ENCODE measurements around the gene PPP2R5C. TPM values are rescaled to one million over a fixed set of nuclear protein-coding genes. Genes with fewer than 3 reads are reported as not detected.

Gene PPP2R5C
- total and polyA plus RNA-seq, 2 experiments from 2014 or later = 60.4 to 84.9 TPM

DNA sequence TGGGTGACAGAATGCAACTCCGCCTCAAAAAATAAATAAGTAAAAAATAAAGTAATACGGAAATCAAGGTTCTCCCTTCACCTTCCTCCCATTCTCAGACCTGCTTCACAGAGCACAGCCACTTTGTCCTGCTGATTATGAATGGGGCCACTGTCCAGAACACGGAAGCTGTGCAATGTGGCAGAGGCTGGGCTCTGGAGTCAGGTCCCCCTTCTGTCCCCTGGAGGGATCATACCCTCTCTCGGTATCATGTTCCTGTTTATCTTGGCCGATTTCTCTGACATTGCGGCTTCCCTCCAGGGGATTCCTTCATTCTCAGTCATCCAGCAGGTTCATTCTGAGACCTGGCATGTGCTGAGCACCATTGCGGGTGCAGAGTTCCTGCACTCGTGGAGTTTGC lies 11.3 kb downstream of the PPP2R5C start:
- H3K27ac ChIP-seq = no peak overlapping the region
- H3K36me3 ChIP-seq = no peaks in the 10 kb centered on the region
- DNase-seq (ENCODE audit: low read depth in 1 of 2, low spot score in 1 of 2) = no peak
- no peaks in the 10 kb centered on the region for H3K9me3 ChIP-seq (ENCODE audit: low read depth)
- TF ChIP-seq, protein P1, sequence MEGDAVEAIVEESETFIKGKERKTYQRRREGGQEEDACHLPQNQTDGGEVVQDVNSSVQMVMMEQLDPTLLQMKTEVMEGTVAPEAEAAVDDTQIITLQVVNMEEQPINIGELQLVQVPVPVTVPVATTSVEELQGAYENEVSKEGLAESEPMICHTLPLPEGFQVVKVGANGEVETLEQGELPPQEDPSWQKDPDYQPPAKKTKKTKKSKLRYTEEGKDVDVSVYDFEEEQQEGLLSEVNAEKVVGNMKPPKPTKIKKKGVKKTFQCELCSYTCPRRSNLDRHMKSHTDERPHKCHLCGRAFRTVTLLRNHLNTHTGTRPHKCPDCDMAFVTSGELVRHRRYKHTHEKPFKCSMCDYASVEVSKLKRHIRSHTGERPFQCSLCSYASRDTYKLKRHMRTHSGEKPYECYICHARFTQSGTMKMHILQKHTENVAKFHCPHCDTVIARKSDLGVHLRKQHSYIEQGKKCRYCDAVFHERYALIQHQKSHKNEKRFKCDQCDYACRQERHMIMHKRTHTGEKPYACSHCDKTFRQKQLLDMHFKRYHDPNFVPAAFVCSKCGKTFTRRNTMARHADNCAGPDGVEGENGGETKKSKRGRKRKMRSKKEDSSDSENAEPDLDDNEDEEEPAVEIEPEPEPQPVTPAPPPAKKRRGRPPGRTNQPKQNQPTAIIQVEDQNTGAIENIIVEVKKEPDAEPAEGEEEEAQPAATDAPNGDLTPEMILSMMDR (IDR thresholded peaks at IDR 0.05; ENCODE audit: low read depth, low read length) = no peak
- H3K4me1 ChIP-seq (ENCODE audit: low read depth) = peaks cover 5% of the 10 kb centered on the region
- H3K4me3 ChIP-seq = no peak overlapping the region
- H3K27me3 ChIP-seq = peaks cover 20% of the 10 kb centered on the region

DNA sequence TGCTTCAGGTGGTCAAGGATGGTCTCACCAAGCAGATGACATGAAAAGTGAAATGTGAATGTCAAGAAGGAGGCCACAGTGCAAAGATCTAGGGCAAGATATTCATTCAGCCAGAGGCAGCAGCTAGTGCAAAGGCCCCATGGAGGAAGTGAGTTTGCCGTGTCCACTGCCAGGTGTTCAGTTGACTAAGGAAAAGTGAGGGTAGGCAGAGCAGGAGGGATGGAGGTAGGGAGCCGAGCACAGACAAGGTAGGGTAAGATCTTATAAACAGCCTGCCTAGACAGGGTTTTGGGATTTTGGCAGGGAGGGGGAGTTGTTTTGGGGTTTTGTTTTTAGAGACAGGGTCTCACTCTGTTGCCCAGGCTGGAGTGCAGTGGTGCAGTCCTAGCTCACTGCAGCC lies 11.9 kb downstream of the PPP2R5C start:
- Histone ChIP-seq H3K4me3 (no peak overlapping the region), H3K36me3 (no peaks in the 10 kb centered on the region), H3K27me3 (peaks cover 23% of the 10 kb centered on the region), H3K4me1 (ENCODE audit: low read depth) (peaks cover 5% of the 10 kb centered on the region), H3K27ac (no peak overlapping the region), H3K9me3 (ENCODE audit: low read depth) (no peaks in the 10 kb centered on the region)
- no peak for DNase-seq (ENCODE audit: low read depth in 1 of 2, low spot score in 1 of 2)
- TF ChIP-seq, protein P1 (IDR thresholded peaks at IDR 0.05; ENCODE audit: low read depth, low read length) = no peak

DNA sequence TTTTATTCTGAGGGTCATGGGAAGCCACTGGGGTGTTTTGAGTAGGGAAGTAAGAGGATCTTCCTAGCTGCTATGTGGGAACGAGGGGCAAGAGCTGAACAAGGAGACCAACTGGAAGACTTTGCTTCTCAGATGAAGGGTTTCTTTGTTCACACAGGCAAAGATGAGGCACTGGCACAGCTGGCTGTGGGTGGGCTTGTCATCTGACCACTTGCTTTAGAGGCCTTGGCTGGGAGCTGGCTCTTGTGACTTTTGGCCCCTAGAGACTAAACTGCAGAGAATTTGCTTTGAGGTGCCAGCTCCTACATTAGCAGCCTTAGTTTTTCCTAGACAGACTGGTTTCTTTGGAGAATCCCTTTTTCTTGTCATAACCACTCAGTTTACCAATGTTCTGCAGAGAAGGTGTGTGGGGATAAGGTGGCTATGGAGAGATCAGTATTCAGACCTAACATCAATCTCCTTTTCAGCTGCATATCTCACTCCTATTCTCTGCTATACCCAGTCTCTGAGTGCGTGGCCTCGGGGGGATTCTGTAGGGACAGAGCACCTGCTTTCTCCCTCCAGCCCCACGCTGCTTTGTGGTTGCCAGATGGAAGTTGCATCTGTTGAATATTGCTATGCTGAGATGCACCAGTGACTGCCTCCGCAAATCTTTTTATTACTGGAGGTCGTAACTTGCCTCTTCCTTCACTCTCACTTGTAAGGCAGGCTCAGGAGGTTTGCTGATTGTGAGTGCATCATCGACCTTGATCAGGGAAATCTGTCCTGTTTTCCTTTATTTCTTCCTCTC lies 12.7 kb downstream of the PPP2R5C start:
- no peak overlapping the region for H3K4me3 ChIP-seq
- no peak for DNase-seq (ENCODE audit: low read depth in 1 of 2, low spot score in 1 of 2)
- H3K36me3 ChIP-seq = no peaks in the 10 kb centered on the region
- TF ChIP-seq, protein P1 (IDR thresholded peaks at IDR 0.05; ENCODE audit: low read depth, low read length) = no peak
- peaks cover 5% of the 10 kb centered on the region for H3K4me1 ChIP-seq (ENCODE audit: low read depth)
- no peak overlapping the region for H3K27ac ChIP-seq
- H3K27me3 ChIP-seq = peaks cover 31% of the 10 kb centered on the region
- H3K9me3 ChIP-seq (ENCODE audit: low read depth) = no peaks in the 10 kb centered on the region

DNA sequence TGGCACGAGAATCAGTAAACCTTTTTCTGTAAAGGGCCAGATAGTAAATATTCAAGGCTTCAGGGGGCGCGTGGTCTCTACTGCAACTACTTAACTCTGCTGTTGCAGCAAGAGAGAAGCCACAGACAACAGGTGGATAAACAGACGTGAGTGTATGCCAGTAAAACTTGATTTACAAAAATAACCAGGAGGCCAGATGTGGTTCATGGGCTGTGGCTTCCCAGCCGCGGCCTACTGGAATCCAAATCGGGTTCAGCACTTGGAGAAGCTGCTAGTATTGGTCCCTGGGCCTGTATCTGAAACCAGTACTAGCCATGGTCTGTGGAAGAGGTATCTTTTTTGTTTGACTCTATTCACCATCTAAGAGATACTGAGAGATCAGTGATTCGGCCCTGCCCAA lies 13.3 kb downstream of the PPP2R5C start:
- H3K27me3 ChIP-seq = peaks cover 37% of the 10 kb centered on the region
- no peak for DNase-seq (ENCODE audit: low read depth in 1 of 2, low spot score in 1 of 2)
- H3K36me3 ChIP-seq = no peaks in the 10 kb centered on the region
- H3K4me3 ChIP-seq = no peak overlapping the region
- no peaks in the 10 kb centered on the region for H3K9me3 ChIP-seq (ENCODE audit: low read depth)
- TF ChIP-seq, protein P1 (IDR thresholded peaks at IDR 0.05; ENCODE audit: low read depth, low read length) = no peak
- no peak overlapping the region for H3K27ac ChIP-seq
- H3K4me1 ChIP-seq (ENCODE audit: low read depth) = peaks cover 5% of the 10 kb centered on the region

DNA sequence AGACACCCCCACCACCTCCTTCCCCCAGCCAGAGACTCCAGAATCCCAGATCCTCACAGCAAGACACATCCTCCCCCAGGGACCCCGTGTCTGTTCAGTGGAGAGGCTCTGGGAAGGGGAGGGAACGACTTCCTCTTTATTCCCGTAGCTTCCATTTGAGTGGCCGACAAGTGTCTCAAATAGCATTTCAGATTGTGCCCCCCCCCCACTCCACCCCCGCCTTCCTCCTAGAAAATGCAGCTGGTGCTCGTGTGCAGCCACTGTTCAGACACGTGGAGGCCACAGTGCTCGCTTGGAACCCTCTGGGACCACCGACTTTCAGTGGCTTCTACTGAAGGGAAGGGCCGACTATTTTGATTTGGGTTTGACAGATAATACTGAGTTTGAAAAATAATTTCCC lies 14.3 kb downstream of the PPP2R5C start:
- DNase-seq (ENCODE audit: low read depth in 1 of 2, low spot score in 1 of 2) = no peak

More for the DNA sequence above, 14.3 kb downstream of the PPP2R5C start:
- TF ChIP-seq, protein P1 (IDR thresholded peaks at IDR 0.05; ENCODE audit: low read depth, low read length) = no peak
- Histone ChIP-seq H3K36me3 (no peaks in the 10 kb centered on the region), H3K27ac (no peak overlapping the region), H3K4me3 (no peak overlapping the region), H3K27me3 (peaks cover 47% of the 10 kb centered on the region), H3K4me1 (ENCODE audit: low read depth) (peaks cover 4% of the 10 kb centered on the region), H3K9me3 (ENCODE audit: low read depth) (no peaks in the 10 kb centered on the region)

Data from cardiac muscle cell (in vitro differentiated cells and primary cell).